ENCODE measurements around the gene C20orf204. TPM values are rescaled to one million over a fixed set of nuclear protein-coding genes. Genes with fewer than 3 reads are reported as not detected.

Gene C20orf204
- total RNA-seq, 2 donors from 2014 or later, result 0.64 to 3.1 TPM

GRCh38 chr20:64027981-64028685 lies 7.8 kb upstream of the C20orf204 start:
- 86% methylated on average over 24 of the region's 24 CpGs for WGBS
- TF ChIP-seq POLR2AphosphoS5 (IDR thresholded peaks at IDR 0.05), result no peak
- TF ChIP-seq POLR2A (IDR thresholded peaks at IDR 0.05), result no peak
- TF ChIP-seq CTCF (IDR thresholded peaks at IDR 0.05), result no peak
- Histone ChIP-seq H3K36me3 (peaks cover 11 to 58% of the 10 kb centered on the region in 2 donors), H3K4me3 (no peak overlapping the region), H3K9me3 (no peaks in the 10 kb centered on the region), H3K27ac (no peak overlapping the region), H3K4me1 (replicated peaks) (no peaks in the 10 kb centered on the region), H3K27me3 (replicated peaks; ENCODE audit: insufficient read depth) (no peaks in the 10 kb centered on the region)
- intact Hi-C loops (cut with DNase I), result no loop called here
- no peak for DNase-seq (ENCODE audit: low spot score)

GRCh38 chr20:64029293-64030117 lies 6.5 kb upstream of the C20orf204 start:
- no peaks in the 10 kb centered on the region for H3K4me1 ChIP-seq (replicated peaks)
- TF ChIP-seq CTCF (IDR thresholded peaks at IDR 0.05) (no peak), POLR2A (IDR thresholded peaks at IDR 0.05) (no peak), POLR2AphosphoS5 (IDR thresholded peaks at IDR 0.05) (no peak)
- peaks cover 11 to 47% of the 10 kb centered on the region in 2 donors for H3K36me3 ChIP-seq
- DNase-seq (ENCODE audit: low spot score), result no peak
- WGBS, result 95% methylated on average over 38 of the region's 38 CpGs
- H3K27me3 ChIP-seq (replicated peaks; ENCODE audit: insufficient read depth), result no peaks in the 10 kb centered on the region
- H3K27ac ChIP-seq, result no peak overlapping the region
- intact Hi-C loops (cut with DNase I), result no loop called here
- no peak overlapping the region for H3K4me3 ChIP-seq
- no peaks in the 10 kb centered on the region for H3K9me3 ChIP-seq

GRCh38 chr20:64030371-64031134 lies 5.4 kb upstream of the C20orf204 start:
- WGBS, result 67% methylated on average over 20 of the region's 20 CpGs
- no peak overlapping the region for H3K27ac ChIP-seq
- intact Hi-C loops (cut with DNase I), result no loop called here
- TF ChIP-seq POLR2AphosphoS5 (IDR thresholded peaks at IDR 0.05) (no peak), POLR2A (IDR thresholded peaks at IDR 0.05) (no peak), CTCF (IDR thresholded peaks at IDR 0.05) (no peak)
- no peaks in the 10 kb centered on the region for H3K9me3 ChIP-seq
- no peak for DNase-seq (ENCODE audit: low spot score)
- no peaks in the 10 kb centered on the region for H3K27me3 ChIP-seq (replicated peaks; ENCODE audit: insufficient read depth)
- no peak overlapping the region for H3K4me3 ChIP-seq
- H3K4me1 ChIP-seq (replicated peaks), result no peaks in the 10 kb centered on the region
- peaks cover 11 to 36% of the 10 kb centered on the region in 2 donors for H3K36me3 ChIP-seq

GRCh38 chr20:64031822-64032314 lies 4.1 kb upstream of the C20orf204 start:
- Histone ChIP-seq H3K9me3 (no peaks in the 10 kb centered on the region), H3K4me1 (replicated peaks) (no peaks in the 10 kb centered on the region), H3K27me3 (replicated peaks; ENCODE audit: insufficient read depth) (no peaks in the 10 kb centered on the region), H3K36me3 (peaks cover 11 to 24% of the 10 kb centered on the region in 2 donors), H3K4me3 (no peak overlapping the region), H3K27ac (no peak overlapping the region)
- WGBS, result 88% methylated on average over 18 of the region's 19 CpGs
- TF ChIP-seq POLR2A (IDR thresholded peaks at IDR 0.05) (no peak), CTCF (IDR thresholded peaks at IDR 0.05) (no peak), POLR2AphosphoS5 (IDR thresholded peaks at IDR 0.05) (no peak)
- DNase-seq (ENCODE audit: low spot score), result no peak
- intact Hi-C loops (cut with DNase I), result no loop called here

Measured in prostate gland (tissue), 2 donors.